ENCODE measurements around the gene CDKN2B-AS1. TPM values are rescaled to one million over a fixed set of nuclear protein-coding genes. Genes with fewer than 3 reads are reported as not detected.

The CDKN2B-AS1 gene
- total RNA-seq, 2 experiments from 2014 or later: 0.41 to 0.81 TPM

DNA sequence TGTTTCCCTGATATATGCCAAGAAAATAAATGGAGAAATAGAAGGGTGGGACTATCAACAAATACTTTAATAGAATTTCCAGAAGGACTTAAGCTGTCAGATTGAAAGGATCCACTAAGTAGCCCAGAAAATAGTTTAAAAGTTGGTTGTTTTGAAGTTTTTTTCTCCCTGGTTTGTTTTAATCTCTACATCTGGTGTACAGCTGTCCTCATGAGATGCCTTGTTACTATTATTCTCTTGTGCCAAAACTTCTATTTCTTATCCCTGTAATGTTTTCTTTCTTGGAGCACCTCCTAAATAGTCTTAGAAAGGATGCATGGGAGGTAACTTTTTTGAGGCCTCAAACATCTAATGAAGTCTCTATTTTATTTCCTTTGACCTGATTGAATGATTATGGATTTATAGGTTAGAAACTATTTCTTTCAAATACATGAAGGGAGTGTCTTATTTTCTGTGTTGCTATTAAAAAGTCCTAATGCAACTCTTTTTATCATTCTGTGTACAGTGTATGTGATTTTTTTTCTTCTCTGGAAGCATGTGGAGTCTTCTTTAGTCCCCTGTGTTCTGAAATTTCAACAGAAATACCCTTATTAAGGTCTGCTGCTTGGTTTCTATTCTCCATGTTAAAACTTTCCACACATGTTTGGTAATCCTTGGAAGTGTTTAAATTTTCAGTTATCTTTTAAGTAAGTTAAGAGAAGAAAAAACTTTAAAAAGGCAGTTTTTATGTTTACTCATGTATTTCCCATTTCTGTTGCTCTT, 154.5 kb downstream of the CDKN2B-AS1 start:
- Mint-ChIP-seq H3K4me3 (no peak overlapping the region), H3K27ac (no peak overlapping the region), H3K36me3 (ENCODE audit: low read depth) (no peaks in the 10 kb centered on the region), H3K9me3 (no peaks in the 10 kb centered on the region), H3K27me3 (peaks cover 6% of the 10 kb centered on the region), H3K4me1 (ENCODE audit: low read depth) (peaks cover 21% of the 10 kb centered on the region)
- TF ChIP-seq, protein P1, sequence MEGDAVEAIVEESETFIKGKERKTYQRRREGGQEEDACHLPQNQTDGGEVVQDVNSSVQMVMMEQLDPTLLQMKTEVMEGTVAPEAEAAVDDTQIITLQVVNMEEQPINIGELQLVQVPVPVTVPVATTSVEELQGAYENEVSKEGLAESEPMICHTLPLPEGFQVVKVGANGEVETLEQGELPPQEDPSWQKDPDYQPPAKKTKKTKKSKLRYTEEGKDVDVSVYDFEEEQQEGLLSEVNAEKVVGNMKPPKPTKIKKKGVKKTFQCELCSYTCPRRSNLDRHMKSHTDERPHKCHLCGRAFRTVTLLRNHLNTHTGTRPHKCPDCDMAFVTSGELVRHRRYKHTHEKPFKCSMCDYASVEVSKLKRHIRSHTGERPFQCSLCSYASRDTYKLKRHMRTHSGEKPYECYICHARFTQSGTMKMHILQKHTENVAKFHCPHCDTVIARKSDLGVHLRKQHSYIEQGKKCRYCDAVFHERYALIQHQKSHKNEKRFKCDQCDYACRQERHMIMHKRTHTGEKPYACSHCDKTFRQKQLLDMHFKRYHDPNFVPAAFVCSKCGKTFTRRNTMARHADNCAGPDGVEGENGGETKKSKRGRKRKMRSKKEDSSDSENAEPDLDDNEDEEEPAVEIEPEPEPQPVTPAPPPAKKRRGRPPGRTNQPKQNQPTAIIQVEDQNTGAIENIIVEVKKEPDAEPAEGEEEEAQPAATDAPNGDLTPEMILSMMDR (IDR thresholded peaks at IDR 0.05): no peak
- DNase-seq (no peak), ATAC-seq (no peak)
- CTCF ChIA-PET: interaction anchor here (1.2 kb wide), 1 partner anchor 141 kb away, joined by 3 read pairs; the partner anchor contains the start of gene CDKN2B
- intact Hi-C loops (cut with micrococcal nuclease): loop anchor here (2.0 kb wide), 1 partner anchor 60 kb away; no protein-coding TSS in a partner anchor
- POLR2A ChIA-PET: no interaction called here

DNA sequence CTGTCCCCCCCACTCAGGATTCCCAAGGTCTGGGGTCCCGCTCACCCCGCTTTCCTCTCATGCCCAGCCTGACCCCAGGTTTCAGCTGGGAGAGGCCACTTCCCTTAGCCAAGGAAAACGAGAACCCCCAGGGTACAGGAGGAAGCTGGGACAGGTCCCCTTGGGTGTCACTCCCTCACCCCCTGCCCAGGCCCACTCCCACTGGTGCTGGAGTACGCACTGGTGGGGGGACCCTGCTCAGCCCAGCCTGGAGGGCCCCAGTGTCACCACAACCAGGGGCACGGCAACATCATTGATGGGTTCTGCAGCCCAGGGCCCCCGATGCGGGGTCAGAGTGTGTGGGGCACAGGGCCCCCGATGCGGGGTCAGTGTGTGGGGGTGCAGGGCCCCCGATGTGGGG, 159.5 kb downstream of the CDKN2B-AS1 start:
- CTCF ChIA-PET: no interaction called here
- Mint-ChIP-seq H3K4me1 (ENCODE audit: low read depth) (peaks cover 8% of the 10 kb centered on the region), H3K4me3 (no peak overlapping the region), H3K27ac (no peak overlapping the region), H3K36me3 (ENCODE audit: low read depth) (no peaks in the 10 kb centered on the region), H3K27me3 (peaks cover 4% of the 10 kb centered on the region), H3K9me3 (no peaks in the 10 kb centered on the region)
- no peak for DNase-seq
- POLR2A ChIA-PET: no interaction called here
- intact Hi-C loops (cut with micrococcal nuclease): no loop called here
- TF ChIP-seq, protein P1 (IDR thresholded peaks at IDR 0.05): no peak
- ATAC-seq: no peak

DNA sequence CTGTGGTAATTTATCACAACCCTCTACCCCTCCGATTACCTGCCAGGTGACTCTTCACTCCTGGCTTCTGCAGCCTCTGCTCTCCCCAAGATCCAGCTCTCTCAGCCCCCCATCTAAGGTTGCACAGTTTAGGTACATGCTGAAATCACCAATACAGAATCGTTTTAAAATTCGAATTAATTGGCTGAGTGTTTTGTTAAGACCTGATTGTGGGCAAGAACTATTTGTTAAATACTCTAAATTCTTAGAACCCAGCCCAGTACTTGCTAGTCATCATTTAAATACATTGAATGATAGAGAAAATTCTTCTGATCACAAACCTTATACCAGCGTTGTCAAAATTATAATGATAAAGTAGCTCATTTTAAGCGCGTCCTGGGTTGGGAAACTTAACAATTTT, 162.0 kb downstream of the CDKN2B-AS1 start:
- POLR2A ChIA-PET: no interaction called here
- H3K27me3 Mint-ChIP-seq: peaks cover 3% of the 10 kb centered on the region
- CTCF ChIA-PET: no interaction called here
- no peak overlapping the region for H3K4me3 Mint-ChIP-seq
- no peak overlapping the region for H3K27ac Mint-ChIP-seq
- intact Hi-C loops (cut with micrococcal nuclease): no loop called here
- no peaks in the 10 kb centered on the region for H3K9me3 Mint-ChIP-seq
- DNase-seq (no peak), ATAC-seq (no peak)
- peaks cover 8% of the 10 kb centered on the region for H3K4me1 Mint-ChIP-seq (ENCODE audit: low read depth)
- TF ChIP-seq, protein P1 (IDR thresholded peaks at IDR 0.05): no peak
- H3K36me3 Mint-ChIP-seq (ENCODE audit: low read depth): no peaks in the 10 kb centered on the region

GRCh38 chr9:22157276-22157675, 162.7 kb downstream of the CDKN2B-AS1 start:
- no peak for DNase-seq
- TF ChIP-seq, protein P1 (IDR thresholded peaks at IDR 0.05): no peak
- Mint-ChIP-seq H3K4me3 (no peak overlapping the region), H3K9me3 (no peaks in the 10 kb centered on the region), H3K27me3 (peaks cover 6% of the 10 kb centered on the region), H3K27ac (no peak overlapping the region), H3K36me3 (ENCODE audit: low read depth) (no peaks in the 10 kb centered on the region), H3K4me1 (ENCODE audit: low read depth) (peaks cover 8% of the 10 kb centered on the region)
- ChIA-PET CTCF (no interaction called here), POLR2A (no interaction called here)
- ATAC-seq: no peak
- intact Hi-C loops (cut with micrococcal nuclease): no loop called here

- POLR2A ChIA-PET: no interaction called here
- no peak for ATAC-seq
- TF ChIP-seq, protein P1 (IDR thresholded peaks at IDR 0.05): no peak
Measured at GRCh38 chr9:22157828-22158227, 163.2 kb downstream of the CDKN2B-AS1 start.

More at GRCh38 chr9:22157828-22158227, 163.2 kb downstream of the CDKN2B-AS1 start:
- H3K27ac Mint-ChIP-seq: no peak overlapping the region
- no peak overlapping the region for H3K4me3 Mint-ChIP-seq
- intact Hi-C loops (cut with micrococcal nuclease): no loop called here
- H3K27me3 Mint-ChIP-seq: peaks cover 9% of the 10 kb centered on the region
- peaks cover 8% of the 10 kb centered on the region for H3K4me1 Mint-ChIP-seq (ENCODE audit: low read depth)
- no peaks in the 10 kb centered on the region for H3K9me3 Mint-ChIP-seq
- DNase-seq: no peak
- H3K36me3 Mint-ChIP-seq (ENCODE audit: low read depth): no peaks in the 10 kb centered on the region
- CTCF ChIA-PET: no interaction called here

All from activated CD8-positive, alpha-beta T cell treated with anti-CD3 and anti-CD28 coated beads for 36 hours (primary cell).